GM18517 (cell line): ENCODE measurements around the gene AZU1.
"Not testable (repeated sequence)": the region's sequence is repeated elsewhere in the genome, so short reads cannot be mapped to it uniquely, and the experiment has no call there.

Experiments used
- ATAC-seq: cut with Tn5 transposase; IDR thresholded peaks from one replicate; pipeline ENCODE4 v1.9.1; 2021; ENCODE audit warnings: mild to moderate bottlenecking, moderate library complexity; ENCODE audit not compliant: unreplicated experiment

The AZU1 gene

DNA sequence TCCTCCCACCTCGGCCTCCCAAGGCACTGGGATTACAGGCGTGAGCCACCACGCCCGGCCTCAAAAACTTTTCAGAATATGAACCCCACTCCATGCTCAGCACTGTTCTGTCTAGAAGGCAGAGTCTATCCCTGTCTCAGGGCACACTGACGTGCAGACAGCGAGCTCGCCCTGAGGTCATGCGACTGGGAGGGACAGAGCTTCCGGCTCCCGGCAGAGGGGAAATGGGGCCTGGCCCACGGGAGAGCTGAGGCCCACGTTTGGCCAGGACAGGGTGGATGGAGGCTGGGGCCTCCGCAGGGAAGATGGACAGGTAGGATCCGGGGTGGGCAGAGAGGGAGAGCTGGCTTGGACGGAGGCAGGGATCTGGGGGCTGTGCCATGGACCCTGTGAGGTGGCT lies 2.8 kb upstream of the AZU1 start:
- ATAC-seq = no peak

DNA sequence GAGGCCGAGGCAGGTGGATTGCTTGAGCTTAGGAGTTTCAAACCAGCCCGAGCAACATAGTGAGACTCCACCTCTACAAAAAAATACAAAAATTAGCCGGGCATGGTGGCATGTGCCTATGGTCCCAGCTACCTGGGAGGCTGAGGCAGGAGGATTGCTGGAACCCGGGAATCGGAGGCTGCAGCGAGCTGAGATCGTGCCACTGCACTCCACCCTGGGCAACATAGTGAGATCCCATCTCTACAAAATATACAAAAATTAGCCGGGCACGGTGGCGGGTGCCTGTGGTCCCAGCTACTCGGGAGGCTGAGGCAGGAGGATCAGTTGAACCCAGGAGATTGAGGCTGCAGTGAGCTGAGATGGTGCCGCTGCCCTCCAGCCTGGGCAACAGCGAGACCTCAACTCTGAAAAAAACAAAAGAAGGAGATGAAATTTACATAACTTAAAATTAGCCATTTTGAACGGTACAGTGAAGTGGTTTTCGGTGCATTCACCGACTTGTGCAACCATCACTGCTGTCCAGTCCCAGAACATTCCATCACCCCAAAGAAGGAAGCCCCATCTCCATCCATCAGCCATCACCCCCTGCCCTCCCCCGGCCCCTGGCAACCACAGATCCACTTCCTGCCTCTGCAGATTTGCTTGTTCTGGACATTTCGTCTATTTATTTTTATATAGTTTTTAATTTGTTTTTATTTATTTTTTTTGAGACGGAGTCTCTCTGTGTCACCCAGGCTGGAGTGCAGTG lies 1.6 kb upstream of the AZU1 start:
- no peak for ATAC-seq

DNA sequence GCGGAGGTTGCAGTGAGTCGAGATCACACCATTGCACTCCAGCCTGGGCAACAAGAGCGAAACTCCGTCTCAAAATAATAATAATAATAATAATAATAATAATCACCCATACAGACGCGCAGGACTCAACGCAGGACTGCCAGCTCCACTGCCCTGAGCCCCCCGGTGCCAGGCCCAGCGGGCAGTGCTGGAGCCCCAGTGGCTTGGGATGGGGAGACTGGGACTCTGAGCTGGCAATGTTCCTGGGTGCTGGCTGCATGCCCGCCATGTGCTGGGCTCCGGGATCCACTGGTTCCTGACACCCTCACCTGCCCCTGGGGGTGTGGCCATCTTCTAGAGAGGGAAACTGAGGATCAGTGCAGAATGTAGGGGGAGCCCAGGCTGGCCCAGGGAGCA lies 325 bp upstream of the AZU1 start:
- ATAC-seq = no peak

DNA sequence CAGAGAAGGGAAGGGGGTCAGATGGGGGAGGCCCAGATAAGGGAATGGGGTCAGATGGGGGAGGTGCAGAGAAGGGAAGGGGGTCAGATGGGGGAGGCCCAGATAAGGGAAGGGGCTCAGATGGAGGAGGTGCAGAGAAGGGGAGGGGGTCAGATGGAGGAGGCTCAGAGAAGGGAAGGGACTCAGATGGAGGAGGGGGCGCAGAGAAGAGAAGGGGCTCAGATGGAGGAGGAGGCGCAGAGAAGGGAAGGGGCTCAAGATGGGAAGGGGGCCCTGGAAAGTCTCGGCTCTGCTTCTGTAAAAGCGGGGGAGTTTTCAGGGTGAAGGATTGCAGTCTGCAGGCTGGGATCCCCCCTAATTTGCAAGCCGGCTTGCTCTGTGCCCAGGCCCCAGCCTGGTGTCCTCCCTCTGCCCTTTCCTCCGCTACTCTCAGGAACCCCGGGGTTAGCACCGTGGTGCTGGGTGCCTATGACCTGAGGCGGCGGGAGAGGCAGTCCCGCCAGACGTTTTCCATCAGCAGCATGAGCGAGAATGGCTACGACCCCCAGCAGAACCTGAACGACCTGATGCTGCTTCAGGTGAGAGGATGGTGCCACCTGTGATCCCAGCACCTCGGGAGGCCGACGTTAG lies 1.6 kb downstream of the AZU1 start:
- no peak for ATAC-seq

DNA sequence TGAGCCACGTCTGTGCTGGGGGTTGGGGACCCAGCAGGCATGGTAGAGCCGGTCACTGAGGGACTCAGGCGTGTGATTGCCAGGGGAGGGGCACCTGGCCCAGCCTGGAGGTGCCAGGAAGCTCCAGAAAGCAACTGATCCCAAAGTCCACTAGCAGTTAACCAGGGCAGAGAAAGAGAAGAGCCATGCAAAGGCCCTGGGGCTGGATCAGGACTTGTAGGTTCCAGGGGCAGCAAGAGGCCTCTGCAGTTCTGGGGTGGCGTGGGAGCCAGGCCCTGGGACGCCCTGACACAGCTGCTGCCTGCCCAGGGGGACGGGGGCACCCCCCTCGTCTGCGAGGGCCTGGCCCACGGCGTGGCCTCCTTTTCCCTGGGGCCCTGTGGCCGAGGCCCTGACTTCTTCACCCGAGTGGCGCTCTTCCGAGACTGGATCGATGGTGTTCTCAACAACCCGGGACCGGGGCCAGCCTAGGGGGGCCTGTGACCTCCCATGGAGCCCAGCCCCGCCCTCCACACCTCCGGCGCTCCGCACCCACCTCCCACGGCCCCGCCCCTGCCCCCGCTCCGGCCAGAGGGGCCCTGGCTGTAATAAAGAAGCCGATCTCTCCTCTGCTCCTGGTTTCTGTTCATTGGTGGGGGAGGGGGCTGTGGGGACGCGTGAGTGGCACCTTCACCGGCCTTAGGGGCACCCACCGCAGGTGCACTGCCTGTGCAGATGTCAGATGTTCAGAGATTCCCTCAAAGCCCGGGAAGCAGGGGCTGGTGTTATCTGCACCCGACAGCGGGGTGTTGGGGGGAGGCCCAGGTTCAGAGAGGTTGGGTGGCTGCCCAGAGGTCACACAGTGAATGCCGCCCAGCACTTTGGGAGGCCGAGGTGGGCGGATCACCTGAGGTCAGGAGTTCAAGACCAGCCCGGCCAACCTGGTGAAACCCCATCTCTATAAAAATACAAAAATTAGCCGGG lies 4.1 kb downstream of the AZU1 start:
- no peak for ATAC-seq

DNA sequence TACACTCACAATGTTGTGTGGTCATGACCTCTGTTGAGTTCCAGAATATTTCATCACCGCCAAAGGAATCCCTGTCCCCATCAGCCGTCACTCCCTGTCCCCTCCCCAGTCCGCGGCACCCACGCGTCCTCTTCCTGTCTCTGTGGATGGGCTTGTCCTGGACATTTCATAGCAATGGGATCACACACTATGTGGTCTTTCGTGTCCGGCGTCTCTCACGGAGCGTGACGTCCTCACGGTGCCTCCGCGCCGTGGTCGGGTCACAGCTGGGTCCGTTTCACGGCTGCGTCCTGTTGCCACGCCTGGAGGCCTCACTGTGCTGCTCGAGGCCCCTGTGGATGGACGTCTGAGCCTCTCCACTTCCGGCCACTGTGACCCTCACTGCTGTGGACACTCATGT lies 6.6 kb downstream of the AZU1 start:
- ATAC-seq = no peak

DNA sequence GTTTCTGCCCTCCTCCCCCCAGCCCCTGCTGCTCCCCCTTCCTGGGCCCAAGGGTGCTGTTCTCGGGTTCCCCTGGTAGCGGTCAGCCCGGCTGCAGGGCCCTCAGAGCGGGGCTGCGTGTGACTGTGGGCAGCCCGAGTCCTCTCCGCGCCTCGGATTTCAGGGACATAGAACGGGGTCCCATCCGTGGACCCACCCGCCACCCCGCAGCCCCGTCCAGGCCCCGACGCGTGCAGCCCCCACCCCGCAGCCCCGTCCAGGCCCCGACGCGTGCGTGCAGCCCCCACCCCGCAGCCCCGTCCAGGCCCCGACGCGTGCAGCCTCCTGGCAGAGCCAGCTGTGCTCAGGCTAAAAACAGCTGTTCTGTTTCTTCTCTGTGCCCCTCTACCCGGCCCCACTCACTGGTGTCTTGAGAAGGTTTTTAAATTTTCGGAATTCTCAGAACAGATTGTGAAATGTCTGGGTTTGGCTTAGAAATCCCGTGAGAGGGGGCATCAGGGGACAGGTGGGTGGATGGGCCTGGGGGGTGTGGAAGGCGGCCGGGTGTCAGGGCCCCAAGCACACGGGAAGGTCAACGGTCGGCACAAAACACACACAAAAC lies 7.7 kb downstream of the AZU1 start:
- ATAC-seq = no peak

DNA sequence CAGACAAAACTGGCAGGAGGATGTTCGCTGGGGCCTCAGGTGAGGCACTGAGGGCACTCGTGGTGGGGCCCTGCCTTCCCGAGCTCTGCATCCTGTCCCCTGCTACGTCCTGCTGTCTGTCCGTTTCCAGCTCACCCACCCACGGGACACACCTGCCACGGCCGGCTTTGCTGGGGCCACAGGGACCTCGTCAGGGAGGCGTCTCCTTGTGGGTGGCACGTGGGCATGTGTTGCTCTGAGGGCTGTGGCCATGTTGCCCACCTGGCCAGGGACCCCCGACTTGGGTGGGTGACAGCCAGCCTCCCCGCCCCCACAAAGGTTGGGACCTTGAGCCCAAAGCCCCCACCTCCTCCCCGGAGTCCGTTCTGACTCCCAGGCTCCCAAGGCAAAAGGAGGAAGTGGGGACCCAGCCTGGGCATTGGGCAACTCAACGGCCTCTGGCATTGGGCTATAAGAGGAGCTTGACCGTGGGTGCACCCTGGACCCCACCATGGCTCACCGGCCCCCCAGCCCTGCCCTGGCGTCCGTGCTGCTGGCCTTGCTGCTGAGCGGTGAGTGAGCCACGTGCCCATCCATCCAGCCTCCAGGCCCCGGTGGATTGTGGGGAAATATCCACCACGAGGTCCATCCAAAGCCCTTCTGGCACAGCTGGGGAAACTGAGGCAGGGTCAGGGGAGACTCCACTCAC lies 13.0 kb downstream of the AZU1 start, which contains the start of gene PRTN3:
Gene PRTN3 (plus strand): TSS at position 481 of the 688 bp plus-strand sequence. CDS start 10 bp downstream, at position 491.
- ATAC-seq = no peak

DNA sequence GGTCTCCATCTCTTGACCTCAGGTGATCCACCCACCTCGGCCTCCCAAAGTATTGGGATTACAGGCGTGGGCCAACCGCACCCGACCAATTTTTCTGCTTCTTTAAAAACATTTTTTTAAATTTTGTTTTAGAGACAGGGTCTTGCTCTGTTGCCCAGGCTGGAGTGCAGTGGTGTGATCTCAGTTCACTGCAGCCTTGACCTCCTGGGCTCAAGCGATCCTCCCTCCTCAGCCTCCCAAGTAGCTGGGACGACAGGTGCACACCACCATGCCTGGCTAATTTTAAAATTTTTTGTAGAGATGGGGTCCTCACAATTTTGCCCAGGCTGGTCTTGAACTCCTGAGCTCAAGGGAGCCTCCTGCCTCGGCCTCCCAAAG lies 15.2 kb downstream of the AZU1 start:
- not testable (repeated sequence) for ATAC-seq

DNA sequence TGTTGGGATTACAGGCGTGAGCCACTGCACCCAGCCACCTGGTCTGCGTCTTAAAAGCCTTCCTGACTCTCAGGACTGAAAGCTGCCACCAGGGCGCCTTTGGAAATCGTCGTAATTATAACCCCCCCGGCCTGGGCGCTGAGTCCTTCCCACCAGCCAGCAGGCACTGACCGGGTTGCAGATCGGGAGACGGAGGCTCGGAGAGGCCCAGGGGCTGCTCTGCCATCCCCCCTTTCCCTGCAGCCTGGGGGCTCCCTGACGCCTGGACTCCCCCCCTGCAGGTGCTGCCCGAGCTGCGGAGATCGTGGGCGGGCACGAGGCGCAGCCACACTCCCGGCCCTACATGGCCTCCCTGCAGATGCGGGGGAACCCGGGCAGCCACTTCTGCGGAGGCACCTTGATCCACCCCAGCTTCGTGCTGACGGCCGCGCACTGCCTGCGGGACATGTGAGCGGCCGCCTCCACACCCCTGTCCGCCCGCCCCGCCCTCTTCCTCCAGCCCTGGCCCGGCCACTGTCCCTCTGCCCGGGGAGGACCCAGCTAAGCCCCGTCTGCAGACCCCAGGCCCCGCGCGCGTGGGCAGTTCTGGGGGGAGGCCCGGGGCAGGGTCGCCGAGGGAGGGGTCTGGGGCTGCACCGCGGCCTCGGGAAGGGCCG lies 15.7 kb downstream of the AZU1 start:
- ATAC-seq = no peak

DNA sequence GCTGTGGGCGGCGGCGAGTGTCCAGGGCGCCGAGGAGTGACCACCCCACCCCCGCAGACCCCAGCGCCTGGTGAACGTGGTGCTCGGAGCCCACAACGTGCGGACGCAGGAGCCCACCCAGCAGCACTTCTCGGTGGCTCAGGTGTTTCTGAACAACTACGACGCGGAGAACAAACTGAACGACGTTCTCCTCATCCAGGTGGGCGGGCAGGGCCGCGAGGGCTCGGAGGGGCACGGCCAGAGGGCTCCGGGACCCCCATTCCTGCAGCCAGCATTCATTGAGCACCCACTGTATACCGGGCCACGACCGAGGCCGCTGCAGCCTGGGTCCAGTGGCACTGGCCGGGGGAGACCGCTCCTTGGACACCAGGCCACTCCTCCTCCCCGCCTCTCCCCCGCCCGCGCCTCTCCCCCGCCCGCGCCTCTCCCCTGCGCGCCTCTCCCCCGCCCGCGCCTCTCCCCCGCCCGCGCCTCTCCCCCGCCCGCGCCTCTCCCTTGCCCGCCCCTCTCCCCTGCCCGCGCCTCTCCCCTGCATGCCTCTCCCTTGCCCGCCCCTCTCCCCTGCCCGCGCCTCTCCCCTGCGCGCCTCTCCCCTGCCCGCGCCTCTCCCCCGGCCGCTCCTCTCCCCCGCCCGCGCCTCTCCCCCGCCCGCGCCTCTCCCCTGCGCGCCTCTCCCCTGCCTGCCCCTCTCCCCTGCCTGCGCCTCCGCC lies 16.4 kb downstream of the AZU1 start:
- ATAC-seq = no peak

DNA sequence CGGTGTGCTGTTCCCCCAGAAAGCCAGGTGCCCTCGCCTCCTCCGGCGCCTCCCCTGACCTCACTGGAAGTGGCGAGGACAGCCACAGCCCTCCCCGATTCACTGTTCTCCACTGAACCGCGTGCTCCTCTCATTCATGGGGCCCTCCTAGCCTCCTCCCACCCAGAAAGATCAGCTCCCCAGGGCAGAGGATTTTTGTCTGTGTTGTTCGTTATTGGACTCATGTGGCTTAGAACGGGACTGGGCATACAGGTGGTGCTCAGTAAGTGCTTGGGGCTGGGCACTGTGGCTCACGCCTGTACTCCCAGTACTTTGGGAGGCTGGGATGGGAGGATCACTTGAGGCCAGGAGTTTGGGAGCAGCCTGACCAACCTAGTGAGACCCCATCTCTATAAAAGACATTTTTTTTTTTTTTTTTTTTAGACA lies 16.9 kb downstream of the AZU1 start:
- ATAC-seq = no peak

DNA sequence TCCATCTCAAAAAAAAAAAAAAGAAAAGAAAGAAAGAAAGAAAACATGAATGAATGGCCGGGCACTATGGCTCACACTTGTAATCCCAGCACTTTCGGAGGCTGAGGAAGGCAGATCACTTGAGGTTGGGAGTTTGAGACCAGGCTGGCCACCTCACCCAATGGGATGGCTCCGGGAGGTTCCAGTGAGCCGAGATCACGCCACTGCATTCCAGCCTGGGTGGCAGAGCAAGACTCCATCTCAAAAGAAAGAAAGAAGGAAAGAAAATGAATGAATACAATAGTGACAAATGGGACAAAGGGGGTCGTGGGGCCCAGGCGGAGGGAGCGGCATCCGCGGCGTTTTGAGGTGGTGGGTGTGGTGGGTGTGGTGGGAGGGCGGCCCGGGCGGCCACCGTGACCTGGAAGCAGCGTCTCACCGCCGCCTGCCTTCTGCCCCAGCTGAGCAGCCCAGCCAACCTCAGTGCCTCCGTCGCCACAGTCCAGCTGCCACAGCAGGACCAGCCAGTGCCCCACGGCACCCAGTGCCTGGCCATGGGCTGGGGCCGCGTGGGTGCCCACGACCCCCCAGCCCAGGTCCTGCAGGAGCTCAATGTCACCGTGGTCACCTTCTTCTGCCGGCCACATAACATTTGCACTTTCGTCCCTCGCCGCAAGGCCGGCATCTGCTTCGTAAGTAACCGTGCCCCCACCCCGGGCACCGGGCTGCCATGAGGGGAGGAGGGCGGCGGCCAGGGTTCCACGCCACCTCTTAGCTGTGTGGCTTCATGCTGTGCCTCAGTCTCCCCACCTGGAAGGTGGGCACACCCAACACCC lies 18.3 kb downstream of the AZU1 start:
- ATAC-seq = no peak

DNA sequence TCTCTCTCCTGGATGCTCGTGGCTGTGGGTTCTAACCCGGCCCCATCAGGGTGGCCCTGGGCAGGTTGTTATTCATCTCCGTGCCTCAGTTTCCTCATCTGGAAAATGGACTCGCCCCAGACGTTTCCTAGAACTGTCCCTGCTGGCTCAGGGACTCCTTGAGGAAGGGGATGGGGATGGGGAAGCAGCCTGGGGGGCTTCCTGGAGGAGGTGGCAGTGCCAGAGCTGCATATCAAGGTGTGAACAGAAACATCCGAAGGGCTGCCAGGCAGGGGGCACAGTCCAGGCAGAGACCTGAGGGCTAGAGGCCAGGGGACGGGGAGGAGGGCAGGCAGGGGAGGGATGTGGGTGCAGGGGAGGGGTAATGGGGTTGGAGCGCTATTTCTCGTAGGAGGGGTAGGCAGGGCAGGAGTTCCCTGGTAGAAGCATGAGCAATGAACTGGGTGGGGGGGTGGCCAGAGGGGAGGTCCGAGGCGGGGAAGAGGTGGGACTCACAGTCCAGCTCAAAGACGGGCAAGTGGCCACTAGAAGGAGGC lies 20.8 kb downstream of the AZU1 start:
- ATAC-seq = no peak

DNA sequence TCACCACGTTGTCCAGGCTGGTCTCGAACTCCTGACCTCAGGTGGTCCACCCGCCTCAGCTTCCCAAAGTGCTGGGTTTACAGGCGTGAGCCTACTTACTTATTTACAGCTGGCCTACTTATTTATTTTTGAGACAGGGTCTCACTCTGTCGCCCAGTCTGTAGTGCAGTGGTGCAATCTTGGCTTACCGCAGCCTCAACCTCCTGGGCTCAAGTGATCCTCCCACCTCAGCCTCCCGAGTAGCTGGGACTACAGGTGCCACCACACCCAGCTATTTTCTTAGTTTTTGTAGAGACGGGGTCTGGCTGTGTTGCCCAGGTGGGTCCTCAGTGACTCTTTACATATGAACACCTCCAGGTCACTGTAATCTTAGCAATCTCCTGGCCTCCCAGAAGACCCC lies 21.6 kb downstream of the AZU1 start:
- ATAC-seq = not testable (repeated sequence)

DNA sequence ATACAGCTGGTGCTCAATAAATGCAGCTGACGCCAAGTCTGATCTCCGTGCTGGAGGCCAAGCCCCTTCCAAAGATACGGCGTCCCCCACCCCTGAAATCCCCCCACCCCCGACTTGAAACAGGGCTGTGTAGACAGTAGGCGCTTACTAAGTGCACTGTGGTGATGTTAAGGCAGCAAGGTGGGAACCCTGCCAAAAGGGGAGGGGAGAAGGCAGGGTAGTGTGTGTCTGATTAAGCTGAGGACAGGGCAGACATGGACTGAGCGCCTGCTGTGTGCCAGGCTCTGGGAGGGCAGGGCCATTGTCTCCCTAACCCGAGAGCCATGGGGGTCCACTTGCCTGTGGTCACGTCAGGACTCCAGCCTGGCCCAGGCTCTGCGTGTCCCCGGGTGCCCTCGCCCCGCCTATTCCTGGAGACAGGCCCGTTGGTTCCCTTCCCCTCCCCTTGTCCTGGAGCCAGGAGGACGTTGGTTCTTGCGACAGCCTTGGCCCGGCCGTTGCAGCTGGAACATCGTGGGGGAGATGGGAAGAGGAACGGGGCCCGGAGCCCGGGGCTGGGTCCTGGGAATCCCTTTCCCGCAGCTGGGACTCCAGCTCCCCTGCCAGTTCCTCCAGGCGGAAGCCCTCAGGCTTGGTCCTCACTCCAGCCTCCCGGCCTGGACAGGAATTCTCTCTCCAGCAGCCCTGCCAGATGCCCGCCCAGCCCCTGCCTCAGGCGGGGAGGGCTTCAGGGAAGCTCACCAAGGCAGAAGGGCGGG lies 22.8 kb downstream of the AZU1 start:
- ATAC-seq = no peak

DNA sequence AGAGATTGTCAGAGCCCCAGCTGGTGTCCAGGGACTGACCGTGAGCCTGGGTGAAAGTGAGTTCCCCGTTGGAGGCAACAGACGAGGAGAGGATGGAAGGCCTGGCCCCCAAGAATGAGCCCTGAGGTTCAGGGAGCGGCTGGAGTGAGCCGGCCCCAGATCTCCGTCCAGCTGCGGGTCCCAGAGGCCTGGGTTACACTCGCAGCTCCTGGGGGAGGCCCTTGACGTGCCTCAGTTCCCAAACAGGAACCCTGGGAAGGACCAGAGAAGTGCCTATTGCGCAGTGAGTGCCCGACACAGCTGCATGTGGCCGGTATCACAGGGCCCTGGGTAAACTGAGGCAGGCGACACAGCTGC lies 23.3 kb downstream of the AZU1 start:
- no peak for ATAC-seq
